GM18526 (cell line): ENCODE measurements around the gene SEZ6L.

ENCODE experiments used
- POLR2A ChIP-seq: IDR thresholded peaks from 3 replicates; pipeline ENCODE4 v1.6.1; 2011; ENCODE audit not compliant: insufficient read length; ENCODE audit errors: extremely low read depth

SEZ6L gene

DNA sequence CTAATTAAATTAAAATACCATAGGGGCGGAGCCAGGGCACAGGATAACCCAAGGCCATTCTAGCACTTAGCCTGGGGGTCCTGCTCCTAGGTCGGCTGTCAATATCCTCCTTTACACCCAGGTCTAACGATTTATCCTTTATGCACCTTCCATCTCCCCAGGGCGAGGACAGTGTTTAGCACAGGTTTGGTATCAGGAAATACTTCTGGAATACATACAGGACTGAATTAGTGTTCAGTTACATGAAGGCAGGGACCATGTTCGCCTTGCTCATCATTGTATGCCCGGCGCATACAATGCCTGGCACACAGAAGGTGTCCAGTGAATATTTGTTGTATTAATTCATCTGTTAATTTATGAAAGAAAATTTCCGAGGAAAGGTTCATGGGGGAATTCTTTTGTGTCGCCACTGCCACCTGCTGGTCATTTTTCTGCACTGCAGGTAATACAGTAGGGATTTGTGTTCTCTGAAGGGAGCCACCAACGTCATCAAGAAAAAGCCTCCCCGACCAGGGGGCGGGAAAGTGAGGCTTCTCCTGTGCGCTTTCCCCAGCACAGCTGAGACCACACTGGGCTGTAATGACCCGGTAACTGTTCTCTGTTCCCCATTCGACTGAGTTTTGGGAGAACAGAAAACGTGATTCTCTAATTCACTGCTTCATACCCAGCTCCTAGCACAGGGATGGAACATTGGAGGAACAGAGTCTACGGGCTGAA, 191.1 kb downstream of the SEZ6L start:
- TF ChIP-seq POLR2A: no peak

DNA sequence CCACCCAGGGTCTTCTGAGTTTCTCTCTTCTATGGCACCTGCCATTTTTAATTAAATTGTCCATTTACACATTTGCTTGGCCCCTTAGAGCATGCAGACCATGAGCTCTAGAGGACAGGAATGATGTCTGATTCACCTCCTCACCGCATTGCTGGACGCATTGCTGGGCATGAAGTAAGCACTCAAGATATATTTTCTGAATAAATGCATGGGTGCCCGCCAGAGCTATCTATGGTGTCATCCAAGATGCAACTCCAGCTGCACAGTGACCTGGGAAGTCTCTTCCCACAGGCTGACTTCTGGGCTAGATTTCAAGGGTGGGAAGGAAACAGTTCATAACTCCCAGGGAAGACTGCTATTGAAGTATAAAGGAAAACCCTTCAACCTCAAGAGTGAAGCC, 193.2 kb downstream of the SEZ6L start:
- no peak for TF ChIP-seq POLR2A

DNA sequence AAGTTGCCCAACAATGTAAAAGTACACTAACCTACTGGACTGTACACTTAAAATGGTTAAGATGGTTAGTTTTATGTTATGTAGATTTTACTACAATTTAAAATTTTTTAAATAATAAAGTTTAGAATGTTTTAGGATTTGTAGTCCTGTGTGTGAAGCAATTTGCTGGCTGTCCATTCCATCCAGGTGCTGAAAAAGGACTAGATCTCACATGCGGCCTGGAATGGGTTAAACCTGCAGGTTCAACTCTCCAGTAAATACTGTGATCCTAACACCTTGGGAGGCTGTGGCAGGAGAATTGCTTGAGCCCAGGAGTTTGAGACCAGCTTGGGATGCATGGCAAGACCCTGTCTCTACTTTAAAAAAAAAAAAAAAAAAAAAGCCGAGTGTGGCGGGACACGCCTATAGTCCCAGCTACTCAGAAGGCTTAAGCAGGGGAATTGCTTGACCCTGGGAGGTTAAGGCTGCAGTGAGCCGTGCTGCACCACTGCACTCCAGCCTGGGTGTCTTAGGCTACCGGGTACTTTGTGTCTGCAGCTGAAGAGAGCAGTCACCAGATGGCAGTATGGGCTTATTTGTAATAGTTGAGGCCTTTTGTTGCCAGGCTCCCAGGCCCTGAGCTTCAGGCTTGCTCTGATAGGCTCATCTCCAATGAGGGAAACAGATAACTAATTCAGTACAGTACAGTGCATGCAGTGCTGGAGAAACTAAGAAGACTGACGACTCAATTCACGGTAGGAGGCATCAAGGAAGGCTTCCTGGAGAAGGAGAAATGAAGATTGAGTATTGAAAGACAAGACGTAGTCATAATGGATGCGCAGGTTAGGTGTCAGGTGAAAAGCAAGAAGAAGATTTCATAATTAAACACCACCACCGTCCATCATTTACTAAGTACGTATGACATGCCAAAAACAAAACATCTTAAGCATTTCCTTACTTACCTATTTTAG, 195.1 kb downstream of the SEZ6L start:
- no peak for TF ChIP-seq POLR2A

DNA sequence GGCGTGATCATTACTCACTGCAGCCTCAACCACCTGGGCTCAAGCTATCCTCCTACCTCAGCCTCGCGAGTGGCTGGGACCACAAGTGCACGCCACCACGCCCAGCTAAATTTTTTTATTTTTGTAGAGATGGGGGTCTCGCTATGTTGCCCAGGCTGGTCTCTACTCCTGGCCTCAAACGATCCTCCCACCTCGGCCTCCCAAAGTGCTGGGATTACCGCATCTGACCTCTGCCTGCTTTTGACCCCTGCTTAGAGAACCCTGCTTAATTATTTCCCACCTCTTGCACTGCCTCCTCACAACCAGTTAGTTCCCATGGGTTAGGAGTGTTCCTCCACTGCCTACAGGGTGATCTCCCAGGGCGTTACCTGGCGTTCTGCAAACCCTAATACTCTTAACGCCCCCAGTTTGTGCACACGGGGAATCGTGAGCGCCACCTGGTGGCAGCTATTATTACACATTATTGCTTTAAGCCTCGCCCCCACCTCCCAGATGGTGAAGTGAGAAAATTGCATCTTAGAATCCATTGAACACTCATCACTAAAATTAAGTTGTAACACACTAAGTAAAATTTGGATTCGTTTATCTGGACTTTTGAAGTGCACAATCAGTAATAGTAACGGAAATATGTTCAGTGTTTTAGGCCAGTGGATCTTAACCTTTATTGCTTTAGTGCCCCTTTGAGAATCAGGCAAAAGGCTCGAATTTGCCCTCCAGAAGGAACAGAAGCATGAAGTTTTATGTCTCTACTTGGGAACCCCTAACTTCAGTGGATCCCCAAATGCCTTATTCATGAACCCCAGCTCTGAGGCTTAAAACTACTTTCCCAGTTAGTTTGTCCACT, 198.4 kb downstream of the SEZ6L start:
- no peak for TF ChIP-seq POLR2A

DNA sequence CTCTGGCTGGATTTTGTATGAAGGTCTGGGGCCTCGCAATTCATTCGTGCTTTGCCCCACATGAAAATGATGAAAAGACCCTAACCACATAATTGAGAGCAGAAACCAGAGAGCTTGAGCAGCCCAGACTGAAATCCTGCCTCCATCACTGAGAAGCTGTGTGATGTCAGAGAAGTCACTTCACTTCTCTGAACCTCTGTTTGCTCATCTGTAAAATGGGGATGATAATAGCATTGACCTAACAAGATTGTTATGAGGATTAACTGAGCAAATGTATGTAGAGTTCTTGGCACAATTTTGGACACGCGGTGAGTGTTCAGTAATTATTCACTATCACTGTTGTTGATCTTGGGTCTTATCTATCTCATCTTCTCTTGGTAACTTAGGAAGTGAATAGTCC, 203.6 kb downstream of the SEZ6L start:
- TF ChIP-seq POLR2A: no peak

DNA sequence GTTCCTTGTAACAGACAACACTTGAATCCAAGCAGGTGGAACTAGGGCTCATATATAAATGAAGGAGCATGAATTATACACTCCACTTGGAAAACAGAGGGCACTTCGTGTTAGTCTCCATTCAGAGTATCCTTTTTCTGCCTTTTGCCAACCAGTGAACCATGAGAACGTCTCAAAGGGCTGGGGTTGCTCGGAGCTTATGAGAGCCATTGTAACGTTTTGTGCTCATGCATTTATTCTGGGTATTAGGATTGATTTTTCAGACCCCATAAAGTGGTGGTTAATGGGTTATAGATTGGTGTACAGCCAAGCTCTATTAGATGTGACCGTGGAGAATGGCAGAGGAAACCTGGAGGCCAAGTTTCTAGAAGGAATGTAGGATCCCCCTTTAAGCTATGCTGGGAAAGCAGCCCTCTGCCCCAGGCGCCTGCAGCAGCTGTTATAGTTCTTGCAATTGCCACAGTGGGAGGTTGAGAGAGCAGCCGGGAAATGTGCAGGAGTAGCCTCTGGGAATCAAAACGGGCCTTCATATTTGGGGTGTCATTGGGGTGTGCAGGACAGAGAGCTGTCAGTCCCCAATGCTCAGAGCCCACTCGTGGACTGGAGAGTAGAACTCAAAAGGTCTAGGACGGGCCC, 205.2 kb downstream of the SEZ6L start:
- TF ChIP-seq POLR2A: no peak

DNA sequence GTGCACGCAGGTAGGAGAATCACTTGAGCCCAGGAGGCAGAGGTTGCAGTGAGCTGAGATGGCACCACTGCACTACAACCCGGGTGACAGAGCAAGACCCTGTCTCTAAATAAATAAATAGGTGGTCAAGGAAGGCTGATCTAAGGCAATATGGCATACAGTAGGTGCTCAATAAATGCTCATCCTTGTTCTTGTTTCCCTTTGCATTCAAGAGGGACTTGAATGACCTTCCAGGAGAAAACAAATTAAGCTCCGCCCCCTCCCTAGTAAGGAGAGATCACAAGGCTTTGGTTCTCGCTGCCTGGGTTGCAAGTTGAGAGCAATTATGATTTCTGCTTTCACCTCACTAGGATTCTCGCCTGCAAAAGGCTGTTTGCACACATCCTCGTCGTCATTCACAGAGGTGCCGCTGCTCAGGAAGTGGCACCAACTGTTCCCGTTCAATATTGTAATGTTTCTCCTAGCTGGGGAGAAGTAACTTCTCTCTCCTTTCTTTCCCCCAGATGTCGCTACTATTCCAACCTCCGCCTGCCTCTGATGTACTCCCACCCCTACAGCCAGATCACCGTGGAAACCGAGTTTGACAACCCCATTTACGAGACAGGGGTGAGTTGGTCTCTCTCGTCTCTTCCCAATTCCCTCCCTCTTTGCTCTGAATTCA, 208.0 kb downstream of the SEZ6L start:
- TF ChIP-seq POLR2A: no peak

DNA sequence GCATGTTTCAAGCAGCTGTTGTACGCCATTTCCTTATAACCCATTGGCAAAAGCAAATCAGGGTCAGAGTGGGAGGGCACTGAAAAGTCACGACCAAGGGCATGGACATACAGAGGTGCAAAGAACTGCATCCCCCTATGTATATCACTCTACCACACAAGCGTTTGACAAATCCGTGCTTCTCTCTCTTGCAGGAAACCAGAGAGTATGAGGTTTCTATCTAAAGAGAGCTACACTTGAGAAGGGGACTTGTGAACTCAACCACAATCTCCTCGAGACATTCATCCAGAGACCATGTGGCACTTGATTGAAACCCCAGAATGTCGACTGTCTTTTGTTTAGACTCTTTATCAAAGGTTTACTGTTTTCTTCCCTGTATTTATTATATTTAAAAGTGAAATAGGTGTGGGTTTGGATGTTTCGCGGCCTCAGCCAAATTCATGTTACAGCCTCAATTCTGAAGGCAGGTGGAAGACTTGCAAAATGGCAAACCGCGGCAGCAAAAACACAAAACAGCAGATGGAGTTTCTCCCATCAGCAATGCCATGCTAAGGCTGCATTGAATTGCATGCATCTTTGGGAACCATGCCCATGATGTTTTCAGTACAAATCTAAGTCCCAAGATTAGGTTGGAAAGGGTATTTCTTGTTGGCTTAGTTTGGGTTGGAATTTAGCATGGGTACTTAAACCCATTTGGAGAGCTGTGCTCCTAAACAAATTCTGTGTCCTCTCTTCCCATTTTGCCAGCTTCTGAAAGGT, 211.0 kb downstream of the SEZ6L start:
- TF ChIP-seq POLR2A: no peak

DNA sequence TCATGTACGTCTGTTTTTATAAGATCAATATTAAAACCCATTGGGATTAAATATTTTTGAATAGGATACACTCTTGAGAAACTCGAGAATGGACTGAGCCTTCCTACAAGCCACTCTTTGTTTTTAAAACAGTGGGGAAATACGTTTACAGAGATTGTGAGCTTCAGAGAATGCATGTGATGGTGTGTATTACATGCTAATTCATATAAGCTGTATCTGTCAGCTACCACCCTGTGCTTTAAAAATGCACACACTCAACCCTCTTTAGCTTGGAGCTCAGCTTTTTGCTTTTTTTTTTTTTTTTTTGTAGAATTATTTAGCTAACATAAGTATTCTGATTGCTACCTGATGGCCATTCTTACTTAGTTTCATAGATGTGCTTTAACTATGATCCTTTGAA, 213.5 kb downstream of the SEZ6L start:
- TF ChIP-seq POLR2A: no peak

DNA sequence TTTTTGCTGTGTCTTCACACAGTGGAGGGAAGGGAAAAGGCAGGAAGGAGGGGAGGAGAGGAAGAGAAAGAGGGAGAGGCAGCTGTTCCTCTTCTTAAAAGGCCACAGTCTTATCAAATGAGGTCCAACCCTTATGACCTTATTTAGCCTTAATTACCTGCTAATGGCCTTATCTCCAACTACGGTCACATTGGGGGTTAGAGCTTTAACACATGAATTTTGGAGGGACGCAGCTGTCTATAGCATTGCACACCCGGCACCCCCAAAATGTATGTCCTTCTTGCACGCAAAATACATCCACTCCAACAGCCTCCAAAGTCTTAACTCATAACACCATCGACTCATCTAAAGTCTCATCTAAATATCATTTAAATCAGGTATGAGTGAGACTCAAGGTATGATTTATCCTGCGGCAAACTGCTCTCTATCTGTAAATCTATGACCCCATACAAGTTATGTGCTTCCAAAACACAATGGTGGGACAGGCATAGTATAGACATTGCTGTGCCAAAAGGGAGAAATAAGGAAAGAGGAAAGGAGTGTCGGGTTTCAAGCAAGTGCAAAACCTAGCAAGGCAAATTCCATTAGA, 214.8 kb downstream of the SEZ6L start:
- TF ChIP-seq POLR2A: no peak

DNA sequence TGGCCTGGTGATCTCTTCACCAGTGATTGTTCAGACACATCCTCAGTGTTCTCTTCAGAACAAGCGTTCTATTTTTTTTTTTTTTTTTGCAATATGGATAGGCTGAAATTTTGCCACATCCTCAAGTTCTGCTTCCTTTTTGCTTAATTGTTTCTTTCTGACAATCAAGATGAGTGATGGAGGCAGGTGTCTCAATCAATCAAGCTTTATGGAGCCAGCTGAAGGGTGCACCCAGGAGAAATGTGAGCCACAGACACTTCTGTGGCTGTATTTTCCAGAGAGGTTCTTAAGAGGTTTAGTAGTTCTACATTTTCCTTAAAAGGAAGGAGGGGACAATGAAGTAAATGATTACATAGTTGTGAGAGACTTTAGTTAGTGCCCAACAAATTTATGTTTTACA, 215.9 kb downstream of the SEZ6L start:
- TF ChIP-seq POLR2A: no peak

DNA sequence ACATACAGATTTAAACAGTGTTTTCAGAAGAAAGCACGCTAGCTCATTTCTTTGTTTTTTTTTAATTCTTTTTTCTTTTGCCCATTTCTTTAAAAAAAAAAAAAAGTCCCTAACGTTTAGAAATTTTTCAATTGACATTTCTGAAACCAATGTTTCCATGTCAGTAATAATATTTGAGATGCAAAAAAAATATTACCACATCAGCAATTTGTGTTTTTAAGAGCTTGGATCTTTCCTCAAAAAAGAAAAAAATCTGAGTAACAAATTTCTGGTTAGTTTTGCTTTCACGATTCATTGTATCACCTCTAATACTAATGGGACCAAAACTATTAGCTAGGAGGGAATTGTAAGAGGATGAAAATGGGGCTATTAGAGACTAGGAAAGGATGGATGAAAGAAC, 219.9 kb downstream of the SEZ6L start:
- TF ChIP-seq POLR2A: no peak

DNA sequence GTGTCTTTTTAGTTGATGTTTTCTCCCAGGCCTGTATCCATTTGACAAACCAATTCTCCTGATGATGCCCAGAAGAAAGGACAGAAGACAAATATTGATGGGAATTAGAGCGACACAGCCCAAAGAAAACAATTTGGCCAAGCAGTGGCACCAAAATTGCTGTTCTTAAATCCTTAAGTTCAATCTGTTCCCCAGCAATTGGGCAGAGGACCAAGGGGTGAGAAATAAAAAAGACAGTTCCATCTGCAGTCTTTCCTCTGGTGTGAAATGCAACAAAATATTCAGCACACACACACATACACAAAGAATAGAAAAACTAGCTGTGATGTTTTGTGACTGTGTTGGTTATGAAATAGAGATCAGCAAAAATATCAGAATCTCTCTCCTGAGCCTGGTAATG, 221.8 kb downstream of the SEZ6L start:
- TF ChIP-seq POLR2A: no peak

DNA sequence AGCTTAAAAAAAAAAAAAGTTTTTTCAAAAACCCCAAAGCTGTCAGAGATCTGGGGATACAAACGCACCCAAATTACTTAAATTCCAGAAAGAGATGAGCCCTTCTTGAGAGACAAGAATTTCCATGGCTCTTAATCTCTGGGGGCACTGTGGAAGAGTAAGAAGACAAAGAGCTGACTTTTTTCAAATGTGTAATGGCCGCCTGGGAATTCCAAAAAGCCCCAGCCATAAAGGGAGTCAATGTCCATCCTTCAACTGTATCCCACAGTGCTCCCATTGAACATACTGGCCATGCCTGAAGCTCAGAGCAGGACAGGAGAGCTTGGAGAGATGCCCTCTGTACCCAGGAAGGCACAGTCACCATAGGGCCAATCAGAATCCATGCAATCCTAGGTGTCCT, 222.4 kb downstream of the SEZ6L start:
- no peak for TF ChIP-seq POLR2A

DNA sequence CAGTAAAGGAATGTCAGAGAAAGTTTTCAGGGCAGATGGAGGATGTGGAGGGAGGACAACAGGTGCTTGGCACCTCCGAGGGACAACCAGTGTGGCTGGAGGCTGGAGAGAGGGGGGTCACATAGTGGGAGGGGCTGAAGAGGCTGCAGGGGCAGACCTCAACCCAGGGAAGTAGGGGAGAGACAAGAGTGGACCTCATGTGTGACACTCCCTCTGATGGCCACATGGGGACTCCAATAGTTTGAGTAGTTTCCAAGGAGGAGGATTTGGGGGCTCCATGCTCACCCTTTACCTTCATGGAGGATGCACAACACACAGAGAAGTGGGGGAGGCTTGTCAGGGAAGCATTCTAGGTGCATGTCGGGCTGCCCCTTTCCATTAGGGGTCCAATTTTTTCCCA, 224.7 kb downstream of the SEZ6L start:
- no peak for TF ChIP-seq POLR2A
